DOHH2 (cell line): ENCODE data around the gene ZBED2.

ENCODE experiments used
- H3F3A ChIP-seq: fragments of 200-600 bp; sonication (generic), shearing (Covaris generic); 2 replicates; pipeline ENCODE4 v1.6.0; 2016; ENCODE audit warnings: antibody characterized with exemption, mild to moderate bottlenecking; ENCODE audit not compliant: control insufficient read depth, insufficient read depth
- H3K27ac ChIP-seq: fragments of 200-600 bp; sonication (generic); 2 replicates; pipeline ENCODE4 v1.5.1; 2014; ENCODE audit warnings: low read depth, mild to moderate bottlenecking, low read length, moderate library complexity
- H3K27me3 ChIP-seq: fragments of 200-600 bp; sonication (generic); 2 replicates; pipeline ENCODE4 v1.6.1; 2014; ENCODE audit warnings: mild to moderate bottlenecking, low read length, mixed read lengths; ENCODE audit not compliant: control insufficient read depth
- H3K36me3 ChIP-seq: fragments of 200-600 bp; sonication (generic); 2 replicates; pipeline ENCODE4 v1.6.1; 2014; ENCODE audit warnings: mild to moderate bottlenecking, low read length, moderate library complexity, mixed read lengths; ENCODE audit not compliant: control insufficient read depth
- H3K4me1 ChIP-seq: fragments of 200-600 bp; sonication (generic); 2 replicates; pipeline ENCODE4 v1.6.1; 2014; ENCODE audit warnings: mild to moderate bottlenecking, low read length, mixed read lengths; ENCODE audit not compliant: control insufficient read depth
- H3K4me2 ChIP-seq: fragments of 200-600 bp; sonication (generic); 2 replicates; pipeline ENCODE4 v1.6.0; 2014; ENCODE audit warnings: mild to moderate bottlenecking, low read length, moderate library complexity
- H3K4me3 ChIP-seq: fragments of 200-600 bp; sonication (generic); 2 replicates; pipeline ENCODE4 v1.5.1; 2014; ENCODE audit warnings: mild to moderate bottlenecking, low read length, mixed read lengths
- H3K79me2 ChIP-seq: fragments of 200-600 bp; sonication (generic); 2 replicates; pipeline ENCODE4 v1.6.1; 2014; ENCODE audit warnings: mild to moderate bottlenecking, low read length, mixed read lengths; ENCODE audit not compliant: control insufficient read depth
- H3K9me2 ChIP-seq: fragments of 200-600 bp; sonication (generic); replicated peaks from 2 replicates; pipeline ENCODE4 v1.6.1; 2014; ENCODE audit warnings: mild to moderate bottlenecking, low read length, mixed read lengths; ENCODE audit not compliant: control insufficient read depth
- H3K9me3 ChIP-seq: fragments of 200-600 bp; sonication (generic); 2 replicates; pipeline ENCODE4 v1.6.1; 2014; ENCODE audit warnings: antibody characterized with exemption, low read length, mixed read lengths; ENCODE audit not compliant: control insufficient read depth, insufficient read depth
- H4K20me1 ChIP-seq: fragments of 200-600 bp; sonication (generic); 2 replicates; pipeline ENCODE4 v1.6.0; 2014; ENCODE audit warnings: low read depth, mild to moderate bottlenecking, antibody characterized with exemption, low read length, moderate library complexity; ENCODE audit not compliant: control insufficient read depth, insufficient read depth
- CTCF ChIP-seq: fragments of 200-600 bp; sonication (generic); IDR thresholded peaks from one replicate; pipeline ENCODE4 v1.5.1; 2014; ENCODE audit warnings: antibody characterized with exemption, mild to moderate bottlenecking, low read depth, low read length; ENCODE audit not compliant: poor library complexity, severe bottlenecking
- EZH2phosphoT487 ChIP-seq: fragments of 200-600 bp; sonication (generic); IDR thresholded peaks from 2 replicates; pipeline ENCODE4 v1.6.1; 2017; ENCODE audit warnings: borderline replicate concordance, mild to moderate bottlenecking, antibody characterized with exemption, low read length, moderate library complexity, mixed read lengths

ZBED2 gene

GRCh38 chr3:111592143-111592542, 3.0 kb downstream of the ZBED2 start:
- Histone ChIP-seq H3F3A (no peaks in the 10 kb centered on the region), H3K27ac (no peak overlapping the region), H3K27me3 (no peaks in the 10 kb centered on the region; the same call in 1 of the 2 replicates), H3K79me2 (no peaks in the 10 kb centered on the region), H3K36me3 (no peaks in the 10 kb centered on the region), H3K4me1 (no peaks in the 10 kb centered on the region), H3K9me2 (no peaks in the 10 kb centered on the region), H4K20me1 (no peaks in the 10 kb centered on the region), H3K9me3 (no peaks in the 10 kb centered on the region), H3K4me3 (no peak overlapping the region), H3K4me2 (no peak overlapping the region)
- TF ChIP-seq CTCF, result no peak
- no peak for TF ChIP-seq EZH2phosphoT487

GRCh38 chr3:111591555-111591954, 3.6 kb downstream of the ZBED2 start:
- Histone ChIP-seq H3K36me3 (no peaks in the 10 kb centered on the region), H3K4me2 (no peak overlapping the region), H3K79me2 (no peaks in the 10 kb centered on the region), H3K9me3 (no peaks in the 10 kb centered on the region), H3K27ac (no peak overlapping the region), H3K4me1 (no peaks in the 10 kb centered on the region), H3K27me3 (no peaks in the 10 kb centered on the region; the same call in 1 of the 2 replicates), H3K9me2 (no peaks in the 10 kb centered on the region), H3K4me3 (no peak overlapping the region), H4K20me1 (no peaks in the 10 kb centered on the region), H3F3A (no peaks in the 10 kb centered on the region)
- no peak for TF ChIP-seq CTCF
- TF ChIP-seq EZH2phosphoT487, result no peak

GRCh38 chr3:111590143-111590491, 5.0 kb downstream of the ZBED2 start:
- Histone ChIP-seq H4K20me1 (no peaks in the 10 kb centered on the region), H3K4me2 (no peak overlapping the region), H3K79me2 (no peaks in the 10 kb centered on the region), H3K9me2 (no peaks in the 10 kb centered on the region), H3K27ac (no peak overlapping the region), H3K27me3 (no peaks in the 10 kb centered on the region; the same call in 1 of the 2 replicates), H3K36me3 (no peaks in the 10 kb centered on the region), H3K4me3 (no peak overlapping the region), H3F3A (no peaks in the 10 kb centered on the region), H3K9me3 (no peaks in the 10 kb centered on the region), H3K4me1 (no peaks in the 10 kb centered on the region)
- TF ChIP-seq CTCF, result no peak
- TF ChIP-seq EZH2phosphoT487, result no peak
